Measurements from ENCODE around the gene RPS24.

GRCh38 chr10:78079411-78079810 lies 45.7 kb downstream of the RPS24 start:
- TF ChIP-seq CTCF (IDR thresholded peaks at IDR 0.05; ENCODE audit: low read depth, low read length, missing input control) (no peak), EGR1 (IDR thresholded peaks at IDR 0.05; ENCODE audit: low read depth in 2 of 2) (no peak), ATF3 (IDR thresholded peaks at IDR 0.05) (no peak), REST (IDR thresholded peaks at IDR 0.05) (no peak), RAD21 (IDR thresholded peaks at IDR 0.05) (no peak), RXRA (IDR thresholded peaks at IDR 0.05) (no peak), TAF1 (conservative IDR thresholded peaks at IDR 0.05) (no peak)
